Ishikawa (cell line): Measurements from ENCODE around the gene PLA2G4E.
A peak's percentile ranks its signal among the peaks of the same experiment; 100 is the strongest.

ENCODE experiments used
- CEBPB ChIP-seq: IDR thresholded peaks from 2 replicates; pipeline ENCODE4 v1.6.1; 2012
- CREB1 ChIP-seq: IDR thresholded peaks from 2 replicates; pipeline ENCODE4 v1.6.1; 2012; ENCODE audit warnings: low read depth
- EGR1 ChIP-seq: IDR thresholded peaks from 2 replicates; pipeline ENCODE4 v1.6.1; 2012
- EP300 ChIP-seq: IDR thresholded peaks from 2 replicates; pipeline ENCODE4 v1.6.1; 2012; ENCODE audit warnings: borderline replicate concordance
- FOXM1 ChIP-seq: IDR thresholded peaks from 2 replicates; pipeline ENCODE4 v1.6.1; 2012; ENCODE audit warnings: low read depth, borderline replicate concordance
- NFIC ChIP-seq: IDR thresholded peaks from 2 replicates; pipeline ENCODE4 v1.6.1; 2012
- RAD21 ChIP-seq: IDR thresholded peaks from 2 replicates; pipeline ENCODE4 v1.6.1; 2012; ENCODE audit warnings: low read depth
- TAF1 ChIP-seq: IDR thresholded peaks from 2 replicates; pipeline ENCODE4 v1.6.1; 2012; ENCODE audit warnings: low read depth, mild to moderate bottlenecking
- TCF12 ChIP-seq: IDR thresholded peaks from 2 replicates; pipeline ENCODE4 v1.6.1; 2012; ENCODE audit warnings: low read depth
- TEAD4 ChIP-seq: IDR thresholded peaks from 2 replicates; pipeline ENCODE4 v1.6.1; 2012
- YY1 ChIP-seq: IDR thresholded peaks from 2 replicates; pipeline ENCODE4 v1.6.1; 2012; ENCODE audit warnings: low read depth
- ZBTB7A ChIP-seq: IDR thresholded peaks from 2 replicates; pipeline ENCODE4 v1.6.1; 2012; ENCODE audit warnings: low read depth
- TF ChIP-seq, protein P1 (sequence below): IDR thresholded peaks from 2 replicates; pipeline ENCODE4 v1.6.1; 2012; ENCODE audit warnings: low read depth, mild to moderate bottlenecking
- TF ChIP-seq, protein P2 (sequence below): IDR thresholded peaks from 2 replicates; pipeline ENCODE4 v1.6.1; 2012
- TF ChIP-seq, protein P3 (sequence below): IDR thresholded peaks from 2 replicates; pipeline ENCODE4 v1.6.1; 2012

The PLA2G4E gene

DNA sequence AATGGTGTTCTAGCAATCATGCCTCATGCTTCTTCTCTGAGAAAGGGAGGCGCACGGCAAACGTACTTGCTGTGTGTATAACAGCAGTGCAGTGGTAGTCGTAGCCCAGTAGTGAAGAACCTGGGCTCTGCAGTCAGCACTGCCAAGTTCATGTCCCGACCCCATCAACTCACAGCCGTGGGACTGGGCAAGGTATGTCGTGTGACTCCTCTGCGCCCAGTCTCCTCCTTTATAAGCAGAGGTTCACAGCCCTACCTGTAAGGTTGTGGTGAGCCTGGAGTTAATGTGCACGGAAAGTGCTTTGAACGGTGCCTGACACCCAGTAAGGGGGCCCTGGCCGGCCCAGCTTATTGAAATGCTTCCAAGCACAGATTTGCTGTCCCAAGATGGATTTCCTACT lies 75.1 kb downstream of the PLA2G4E start:
- TF ChIP-seq, protein P1, sequence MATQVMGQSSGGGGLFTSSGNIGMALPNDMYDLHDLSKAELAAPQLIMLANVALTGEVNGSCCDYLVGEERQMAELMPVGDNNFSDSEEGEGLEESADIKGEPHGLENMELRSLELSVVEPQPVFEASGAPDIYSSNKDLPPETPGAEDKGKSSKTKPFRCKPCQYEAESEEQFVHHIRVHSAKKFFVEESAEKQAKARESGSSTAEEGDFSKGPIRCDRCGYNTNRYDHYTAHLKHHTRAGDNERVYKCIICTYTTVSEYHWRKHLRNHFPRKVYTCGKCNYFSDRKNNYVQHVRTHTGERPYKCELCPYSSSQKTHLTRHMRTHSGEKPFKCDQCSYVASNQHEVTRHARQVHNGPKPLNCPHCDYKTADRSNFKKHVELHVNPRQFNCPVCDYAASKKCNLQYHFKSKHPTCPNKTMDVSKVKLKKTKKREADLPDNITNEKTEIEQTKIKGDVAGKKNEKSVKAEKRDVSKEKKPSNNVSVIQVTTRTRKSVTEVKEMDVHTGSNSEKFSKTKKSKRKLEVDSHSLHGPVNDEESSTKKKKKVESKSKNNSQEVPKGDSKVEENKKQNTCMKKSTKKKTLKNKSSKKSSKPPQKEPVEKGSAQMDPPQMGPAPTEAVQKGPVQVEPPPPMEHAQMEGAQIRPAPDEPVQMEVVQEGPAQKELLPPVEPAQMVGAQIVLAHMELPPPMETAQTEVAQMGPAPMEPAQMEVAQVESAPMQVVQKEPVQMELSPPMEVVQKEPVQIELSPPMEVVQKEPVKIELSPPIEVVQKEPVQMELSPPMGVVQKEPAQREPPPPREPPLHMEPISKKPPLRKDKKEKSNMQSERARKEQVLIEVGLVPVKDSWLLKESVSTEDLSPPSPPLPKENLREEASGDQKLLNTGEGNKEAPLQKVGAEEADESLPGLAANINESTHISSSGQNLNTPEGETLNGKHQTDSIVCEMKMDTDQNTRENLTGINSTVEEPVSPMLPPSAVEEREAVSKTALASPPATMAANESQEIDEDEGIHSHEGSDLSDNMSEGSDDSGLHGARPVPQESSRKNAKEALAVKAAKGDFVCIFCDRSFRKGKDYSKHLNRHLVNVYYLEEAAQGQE: no peak
- TF ChIP-seq TEAD4 (no peak), FOXM1 (no peak), EP300 (no peak), TCF12 (no peak), RAD21 (no peak), YY1 (no peak), CEBPB (no peak), CREB1 (no peak), NFIC (no peak), TAF1 (no peak), EGR1 (no peak)
- TF ChIP-seq, protein P2, sequence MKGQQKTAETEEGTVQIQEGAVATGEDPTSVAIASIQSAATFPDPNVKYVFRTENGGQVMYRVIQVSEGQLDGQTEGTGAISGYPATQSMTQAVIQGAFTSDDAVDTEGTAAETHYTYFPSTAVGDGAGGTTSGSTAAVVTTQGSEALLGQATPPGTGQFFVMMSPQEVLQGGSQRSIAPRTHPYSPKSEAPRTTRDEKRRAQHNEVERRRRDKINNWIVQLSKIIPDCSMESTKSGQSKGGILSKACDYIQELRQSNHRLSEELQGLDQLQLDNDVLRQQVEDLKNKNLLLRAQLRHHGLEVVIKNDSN: no peak
- TF ChIP-seq, protein P3, sequence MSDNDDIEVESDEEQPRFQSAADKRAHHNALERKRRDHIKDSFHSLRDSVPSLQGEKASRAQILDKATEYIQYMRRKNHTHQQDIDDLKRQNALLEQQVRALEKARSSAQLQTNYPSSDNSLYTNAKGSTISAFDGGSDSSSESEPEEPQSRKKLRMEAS: no peak

DNA sequence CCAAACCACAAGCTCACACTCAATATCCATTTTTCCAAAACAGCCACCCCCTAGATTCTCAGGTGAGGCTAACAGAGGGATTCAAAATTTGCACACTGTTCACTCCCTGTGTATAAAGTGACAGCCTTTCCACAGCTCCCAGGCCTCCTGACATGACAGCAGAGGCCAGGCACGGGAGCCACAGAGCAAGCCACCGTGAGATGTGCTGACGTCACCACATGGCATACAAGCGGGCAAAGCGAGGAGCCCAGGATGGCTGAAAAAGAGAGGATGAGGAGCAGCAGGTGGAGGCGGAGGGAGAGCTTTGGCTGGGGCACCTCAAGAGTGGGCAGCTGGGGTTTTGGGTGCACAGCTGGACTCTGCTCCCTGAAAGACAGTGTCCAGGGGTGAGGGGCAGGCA lies 75.6 kb downstream of the PLA2G4E start:
- TF ChIP-seq, protein P2: no peak
- TF ChIP-seq TAF1: no peak
- no peak for TF ChIP-seq EGR1
- TF ChIP-seq FOXM1: no peak
- TF ChIP-seq RAD21: no peak
- TF ChIP-seq CREB1: no peak
- TF ChIP-seq TEAD4: no peak
- TF ChIP-seq, protein P1: no peak
- no peak for TF ChIP-seq YY1
- no peak for TF ChIP-seq ZBTB7A
- TF ChIP-seq, protein P3: no peak
- no peak for TF ChIP-seq TCF12
- no peak for TF ChIP-seq EP300
- TF ChIP-seq CEBPB: no peak
- no peak for TF ChIP-seq NFIC

DNA sequence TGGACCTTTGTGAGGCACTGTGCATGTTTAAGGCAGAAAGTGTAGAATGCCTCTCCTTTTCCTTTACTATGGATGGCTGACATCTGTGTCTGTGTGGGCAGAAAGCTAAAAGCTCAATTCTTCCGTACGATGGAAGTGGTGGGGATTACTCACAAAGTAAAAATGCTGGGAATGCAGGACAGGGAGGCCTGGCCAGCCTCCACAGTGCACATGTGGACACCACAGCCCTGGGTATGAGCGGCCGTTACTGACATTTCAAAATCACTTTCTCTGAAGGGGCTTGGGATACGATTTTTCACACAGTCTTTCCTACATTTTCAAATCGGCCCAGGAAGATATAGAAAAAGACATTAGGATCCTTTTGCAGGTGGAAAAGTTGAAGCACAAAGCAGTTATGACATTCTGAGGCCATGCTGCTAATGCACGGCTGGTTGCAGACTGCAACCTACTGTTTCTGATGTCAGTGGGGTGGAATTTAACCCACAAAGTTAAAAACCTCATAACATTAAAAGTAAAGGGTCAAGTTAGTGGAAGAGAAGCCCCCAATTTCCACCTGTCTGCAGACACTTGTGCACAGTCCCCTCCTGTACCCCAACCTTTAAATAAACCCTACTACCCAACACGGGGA lies 76.4 kb downstream of the PLA2G4E start:
- TF ChIP-seq CREB1: no peak
- TF ChIP-seq, protein P2: peak; percentile 37
- peak; percentile 74; the same call in 1 of the 2 replicates for TF ChIP-seq EP300
- TF ChIP-seq, protein P1: no peak
- TF ChIP-seq TCF12: peak; percentile 86
- peak; percentile 9; the same call in 1 of the 2 replicates for TF ChIP-seq RAD21
- TF ChIP-seq NFIC: 0 out of 2 replicates have a peak, but pooled peaks have one; percentile 50
- TF ChIP-seq ZBTB7A: no peak
- 0 out of 2 replicates have a peak, but pooled peaks have one; percentile 30 for TF ChIP-seq TAF1
- TF ChIP-seq, protein P3: peak; percentile 91
- no peak for TF ChIP-seq EGR1
- no peak; the same call in 1 of the 2 replicates for TF ChIP-seq FOXM1
- peak; percentile 99 for TF ChIP-seq TEAD4
- peak; percentile 65 for TF ChIP-seq YY1
- TF ChIP-seq CEBPB: no peak
